Neural progenitor cell (in vitro differentiated cells): ENCODE data around the gene SNX1.

Experiments used
- CTCF ChIP-seq: fragments of 200-600 bp; sonication (generic); IDR thresholded peaks from 2 replicates; pipeline ENCODE4 v1.5.1; 2017; ENCODE audit warnings: antibody characterized with exemption, mild to moderate bottlenecking
- EZH2 ChIP-seq: fragments of 200-600 bp; sonication (generic); IDR thresholded peaks from 2 replicates; pipeline ENCODE4 v1.6.1; 2017; ENCODE audit warnings: antibody characterized with exemption, mild to moderate bottlenecking, moderate library complexity
- EZH2phosphoT487 ChIP-seq: fragments of 200-600 bp; sonication (generic); IDR thresholded peaks from 2 replicates; pipeline ENCODE4 v1.6.1; 2017; ENCODE audit warnings: antibody characterized with exemption

GRCh38 chr15:64100958-64101357 is 5.2 kb downstream of the SNX1 start:
- TF ChIP-seq EZH2: no peak
- TF ChIP-seq CTCF: no peak
- no peak for TF ChIP-seq EZH2phosphoT487
